Fibroblast of skin of left quadriceps (primary cell): ENCODE results near the gene SIRT2.
A peak's percentile ranks its signal among the peaks of the same experiment; 100 is the strongest.
"Not testable (repeated sequence)": the region's sequence is repeated elsewhere in the genome, so short reads cannot be mapped to it uniquely, and the experiment has no call there.

ENCODE experiments used
- DNase-seq, 2 experiments: peaks; one replicate each; pipeline ENCODE4 v3.0.0-alpha.2; 2013; ENCODE audit warnings: low read depth in 2 of 2

SIRT2 gene

DNA sequence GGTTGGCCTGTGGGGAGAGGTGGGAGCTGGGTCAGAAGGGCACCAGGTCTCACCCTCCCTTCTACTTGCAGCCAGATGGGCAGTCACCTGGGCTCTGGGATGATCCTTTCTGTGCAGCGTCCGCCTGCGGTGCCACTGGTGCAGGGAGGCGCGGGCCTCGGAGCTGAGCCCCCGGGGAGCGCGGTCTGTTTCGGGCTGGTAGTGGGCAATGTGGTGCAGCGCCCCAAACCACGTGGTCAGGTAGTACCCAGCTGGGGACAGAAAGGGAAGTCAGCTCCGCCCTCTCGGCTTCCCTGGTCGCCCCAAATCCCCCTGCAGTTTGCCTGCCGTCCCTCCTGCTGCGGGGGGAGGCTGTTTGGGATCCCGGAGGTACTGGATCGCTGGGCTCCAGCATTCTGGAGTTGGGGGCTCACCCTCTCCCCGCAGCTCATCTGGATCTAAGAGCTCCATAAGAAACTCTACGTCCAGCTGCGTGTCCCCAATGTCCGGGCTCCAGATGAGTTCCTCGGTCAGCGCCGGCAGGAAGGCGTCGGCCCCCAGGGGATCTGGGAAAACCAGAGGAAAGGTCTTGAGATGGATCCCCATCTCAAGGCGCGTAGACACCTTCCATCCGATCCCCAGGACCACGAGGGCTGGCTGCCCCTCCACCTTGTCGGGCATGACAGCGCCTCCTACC lies 30.1 kb downstream of the SIRT2 start:
- DNase-seq, result no peak

GRCh38 chr19:38868551-38868950 lies 30.9 kb downstream of the SIRT2 start:
- DNase-seq, result no peak

DNA sequence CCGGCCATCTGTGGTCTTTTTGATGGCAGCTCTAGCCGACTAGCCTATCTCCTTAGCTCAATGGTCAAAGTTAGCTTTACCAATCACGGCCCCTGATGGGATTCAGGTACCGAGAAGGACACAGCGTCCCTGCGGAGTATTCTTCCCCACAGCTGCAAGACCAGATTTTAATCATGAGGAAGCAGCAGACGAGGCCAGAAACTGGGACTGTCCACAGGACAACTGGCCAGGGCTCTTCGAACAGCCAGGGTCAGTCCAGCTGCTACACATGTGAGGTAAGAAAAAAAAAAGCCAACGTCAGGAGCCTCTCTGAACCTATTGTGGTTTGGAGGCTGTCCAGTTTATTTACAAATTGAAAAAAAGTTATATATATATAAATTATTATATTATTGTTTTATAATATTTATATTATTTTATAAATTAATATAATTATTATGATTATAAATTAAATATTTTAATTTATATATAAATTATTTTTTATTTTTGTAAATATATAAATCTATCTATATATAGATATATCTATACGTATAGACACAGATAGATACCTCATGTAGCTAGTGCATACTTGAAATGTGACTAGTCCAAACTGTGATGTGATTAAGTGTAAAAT lies 32.1 kb downstream of the SIRT2 start:
- DNase-seq, result no peak

- no peak for DNase-seq
Measured at GRCh38 chr19:38862321-38863059, 36.9 kb downstream of the SIRT2 start.

DNA sequence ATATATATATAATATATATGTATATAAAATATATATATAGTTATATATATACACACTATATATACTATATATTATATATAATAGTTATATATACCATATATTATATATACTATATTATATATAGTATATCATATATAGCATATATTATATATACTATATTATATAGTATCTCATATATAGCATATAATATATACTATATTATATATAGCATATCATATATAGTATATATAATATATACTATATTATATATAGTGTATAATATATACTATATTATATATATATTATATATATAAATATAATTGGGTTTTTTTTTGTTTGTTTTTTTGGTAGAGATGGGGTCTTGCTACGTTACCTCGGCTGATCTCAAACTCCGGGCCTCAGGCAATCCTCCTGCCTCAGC lies 38.0 kb downstream of the SIRT2 start:
- DNase-seq, result no peak

DNA sequence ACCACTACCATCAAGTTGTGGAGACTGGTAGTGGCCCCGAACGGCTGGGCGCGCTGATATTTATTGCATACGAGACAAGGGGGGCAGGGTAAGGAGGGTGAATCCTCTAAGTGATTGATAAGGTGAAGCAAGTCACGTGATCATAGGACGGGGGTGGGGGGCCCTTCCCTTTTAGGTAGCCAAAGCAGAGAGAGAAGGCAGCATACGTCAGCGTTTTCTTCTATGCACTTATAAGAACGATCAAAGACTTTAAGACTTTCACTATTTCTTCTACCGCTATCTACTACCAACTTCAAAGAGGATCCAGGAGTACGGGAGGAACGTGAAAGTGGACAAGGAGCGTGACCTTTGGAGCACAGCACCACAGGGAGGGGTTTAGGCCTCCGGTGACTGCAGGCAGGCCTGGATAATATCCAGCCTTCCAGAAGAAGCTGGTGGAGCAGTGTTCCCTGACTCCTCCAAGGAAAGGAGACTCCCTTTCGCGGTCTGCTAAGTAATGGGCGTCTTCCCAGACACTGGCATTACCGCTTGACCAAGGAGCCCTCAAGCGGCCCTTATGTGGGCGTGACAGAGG lies 39.7 kb downstream of the SIRT2 start:
- DNase-seq, result not testable (repeated sequence)

DNA sequence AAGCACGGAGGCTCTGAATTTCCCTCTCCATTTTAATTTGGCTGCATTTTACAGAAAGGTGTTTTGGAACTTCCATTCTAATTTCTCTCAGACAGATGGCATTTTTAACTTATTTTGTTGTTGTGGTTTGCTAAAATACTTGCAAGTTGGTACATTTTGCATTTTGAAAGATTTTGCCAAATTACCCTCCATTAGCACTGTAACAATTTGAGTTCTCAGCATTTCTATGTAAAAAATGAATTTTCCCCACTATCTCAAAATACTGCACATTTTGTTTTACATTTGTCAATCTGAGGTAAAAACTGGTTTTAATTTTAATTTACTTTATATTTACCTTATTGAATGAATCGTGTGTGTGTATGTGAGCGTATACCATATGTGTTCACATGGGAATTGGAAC lies 42.6 kb downstream of the SIRT2 start:
- no peak for DNase-seq

DNA sequence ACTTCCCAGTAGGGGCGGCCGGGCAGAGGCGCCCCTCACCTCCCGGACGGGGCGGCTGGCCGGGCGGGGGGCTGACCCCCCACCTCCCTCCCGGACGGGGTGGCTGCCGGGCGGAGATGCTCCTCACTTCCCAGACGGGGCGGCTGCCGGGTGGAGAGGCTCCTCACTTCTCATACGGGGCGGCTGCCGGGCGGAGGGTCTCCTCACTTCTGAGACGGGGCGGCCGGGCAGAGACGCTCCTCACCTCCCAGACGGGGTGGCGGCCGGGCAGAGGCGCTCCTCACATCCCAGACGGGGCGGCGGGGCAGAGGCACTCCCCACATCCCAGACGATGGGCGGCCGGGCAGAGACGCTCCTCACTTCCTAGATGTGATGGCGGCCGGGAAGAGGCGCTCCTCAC lies 43.7 kb downstream of the SIRT2 start:
- not testable (repeated sequence) for DNase-seq

DNA sequence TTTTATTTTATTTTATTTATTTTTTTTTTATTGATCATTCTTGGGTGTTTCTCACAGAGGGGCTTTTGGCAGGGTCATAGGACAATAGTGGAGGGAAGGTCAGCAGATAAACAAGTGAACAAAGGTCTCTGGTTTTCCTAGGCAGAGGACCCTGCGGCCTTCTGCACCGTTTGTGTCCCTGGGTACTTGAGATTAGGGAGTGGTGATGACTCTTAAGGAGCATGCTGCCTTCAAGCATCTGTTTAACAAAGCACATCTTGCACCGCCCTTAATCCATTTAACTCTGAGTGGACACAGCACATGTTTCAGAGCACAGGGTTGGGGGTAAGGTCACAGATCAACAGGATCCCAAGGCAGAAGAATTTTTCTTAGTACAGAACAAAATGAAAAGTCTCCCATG lies 44.5 kb downstream of the SIRT2 start:
- DNase-seq, result not testable (repeated sequence)

GRCh38 chr19:38853214-38853613 lies 46.2 kb downstream of the SIRT2 start:
- no peak for DNase-seq

DNA sequence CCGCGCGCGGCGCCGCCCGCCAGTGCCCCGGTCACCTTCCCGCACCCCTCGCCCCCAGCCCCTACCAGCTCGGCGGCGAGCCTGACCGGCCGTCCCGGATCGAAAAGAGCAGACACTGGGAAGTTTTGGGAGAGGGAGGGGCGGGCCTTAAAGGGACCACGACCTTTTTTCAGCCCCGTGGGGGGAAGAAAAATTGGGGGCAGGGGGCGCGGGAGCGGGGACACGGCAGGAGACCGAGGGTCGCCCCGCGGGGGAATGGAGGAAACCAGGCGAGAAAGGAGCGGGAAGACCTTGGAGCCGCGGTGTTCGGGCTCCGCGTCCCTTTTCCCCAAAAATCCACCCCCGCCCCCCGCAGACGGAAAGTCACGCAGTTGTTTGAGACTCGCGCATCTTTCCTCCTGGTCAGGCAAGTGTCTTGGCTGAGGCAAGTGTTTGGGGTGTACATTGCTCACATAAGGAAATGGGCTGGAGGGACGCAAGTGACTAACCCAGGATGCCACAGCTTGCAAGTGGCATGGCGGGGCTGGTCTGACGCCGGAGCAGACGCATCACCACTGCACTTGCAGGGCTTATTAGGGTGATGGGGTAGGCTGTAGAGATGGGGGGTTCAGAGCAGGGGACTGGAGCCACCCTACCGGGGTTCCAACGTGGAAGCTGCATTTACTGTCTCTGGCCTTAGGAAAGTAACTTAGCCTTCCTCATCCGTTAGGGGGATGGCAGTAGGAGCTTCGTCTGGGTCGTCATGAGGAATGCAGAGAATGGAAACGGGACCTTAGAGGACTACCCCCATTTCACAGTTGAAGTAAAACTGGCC lies 47.0 kb downstream of the SIRT2 start:
- no peak for DNase-seq

- peak; percentile 82 to 84 for DNase-seq
Measured at GRCh38 chr19:38851622-38852230, 47.7 kb downstream of the SIRT2 start.

DNA sequence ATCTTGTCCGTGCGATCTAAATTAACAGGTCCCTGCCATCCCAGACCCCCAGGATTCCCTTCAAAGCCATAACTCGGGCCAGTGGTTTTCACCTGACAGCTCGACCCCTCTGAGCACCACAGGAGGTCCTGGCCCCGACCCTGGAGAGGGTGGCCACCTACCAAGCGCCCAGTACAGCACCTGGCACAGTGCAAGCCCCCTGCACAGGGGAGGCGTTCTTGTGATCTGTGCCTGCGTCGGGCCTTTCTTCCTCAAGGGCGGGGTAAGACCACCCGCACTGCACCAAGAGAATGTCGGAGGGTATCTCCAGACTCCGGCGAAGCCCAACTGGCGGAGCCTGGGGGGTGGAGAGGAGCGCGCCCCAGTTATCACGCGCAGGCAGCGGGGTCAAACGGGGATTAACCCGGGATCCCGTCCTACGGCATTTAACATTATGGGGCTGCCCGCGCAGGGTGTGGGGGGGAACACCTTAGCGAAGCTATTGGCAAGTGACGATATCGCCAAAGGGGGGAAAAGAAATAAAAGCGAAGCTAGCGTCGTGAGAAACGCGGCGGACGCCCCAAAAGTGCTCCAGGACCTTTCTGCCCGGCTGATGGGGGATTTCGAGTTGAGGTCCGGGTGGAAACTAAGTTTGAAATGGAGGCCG lies 48.3 kb downstream of the SIRT2 start:
- no peak for DNase-seq

DNA sequence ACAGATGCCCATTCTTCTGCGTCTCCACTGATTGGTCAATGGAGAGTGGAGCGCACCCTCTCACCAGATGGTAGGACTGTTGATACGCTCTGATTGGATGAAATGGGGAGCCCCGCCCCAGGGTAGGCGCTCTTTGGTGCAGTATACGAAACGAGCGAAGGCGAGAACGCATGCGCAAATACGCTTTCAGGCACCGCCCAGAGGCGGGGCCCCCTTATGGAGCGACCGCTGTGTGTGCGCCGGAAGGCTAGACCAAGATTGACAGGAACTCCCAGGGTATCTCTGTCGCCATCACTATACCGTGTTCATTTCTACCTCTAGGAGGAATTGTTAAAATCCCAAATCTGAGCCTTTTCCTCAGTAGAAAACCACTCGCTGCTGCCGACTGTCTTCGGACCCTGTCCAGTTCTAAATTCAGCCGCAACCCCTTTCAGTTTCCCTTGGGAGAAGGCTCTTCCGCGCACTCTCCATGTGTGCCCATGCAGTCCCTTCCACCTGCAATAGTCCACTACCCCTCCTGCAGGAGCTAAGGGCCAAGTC lies 48.9 kb downstream of the SIRT2 start:
- peak in 1 of 2 experiments; percentile 100 for DNase-seq

GRCh38 chr19:38849860-38850435 lies 49.5 kb downstream of the SIRT2 start, which contains the start of gene HNRNPL:
Gene HNRNPL (minus strand): TSS chr19:38849986. CDS start chr19:38849966, 20 bp downstream.
- peak in 1 of 2 experiments; percentile 100 for DNase-seq

GRCh38 chr19:38849147-38849859 lies 50.1 kb downstream of the SIRT2 start:
- peak; percentile 88 to 90 for DNase-seq

DNA sequence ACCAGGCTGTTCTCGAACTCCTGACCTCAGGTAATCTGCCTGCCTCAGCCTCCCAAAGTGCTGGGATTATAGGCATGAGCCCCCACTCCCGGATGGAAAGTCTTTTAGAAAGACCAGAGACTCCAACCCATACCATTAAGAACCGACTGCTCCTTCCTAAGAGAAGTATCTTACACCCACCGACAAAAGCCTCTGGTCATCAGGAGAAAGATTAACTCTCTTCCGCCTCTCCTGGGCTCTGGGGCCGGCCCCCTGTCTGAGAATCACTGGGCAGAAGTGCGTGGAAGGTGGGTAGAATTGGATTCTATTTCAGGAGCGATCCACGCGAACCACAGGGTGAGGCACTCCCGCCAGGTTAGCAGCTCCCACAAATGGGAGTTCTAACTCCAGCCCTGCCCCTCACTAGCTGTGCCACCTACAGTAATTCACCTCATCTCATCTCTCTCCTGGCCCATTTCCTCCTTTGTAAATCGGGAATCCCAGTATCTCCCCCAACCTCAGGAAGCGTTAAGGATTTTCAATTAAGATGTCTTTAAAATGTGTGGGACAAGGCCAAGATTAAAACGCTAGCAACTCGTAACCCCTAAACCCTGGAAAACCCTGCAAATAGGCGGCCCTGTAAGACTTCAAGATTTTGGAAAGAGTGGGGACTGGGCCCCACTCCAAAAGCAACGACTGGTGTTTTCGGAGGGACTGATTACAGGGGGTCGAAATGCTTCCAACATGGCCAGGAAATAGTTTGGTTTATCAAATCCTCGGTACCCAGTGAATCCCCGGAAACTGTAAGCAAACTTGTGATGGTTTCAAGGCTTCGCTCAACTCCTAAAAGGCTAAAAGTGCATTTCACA lies 50.9 kb downstream of the SIRT2 start:
- no peak for DNase-seq

DNA sequence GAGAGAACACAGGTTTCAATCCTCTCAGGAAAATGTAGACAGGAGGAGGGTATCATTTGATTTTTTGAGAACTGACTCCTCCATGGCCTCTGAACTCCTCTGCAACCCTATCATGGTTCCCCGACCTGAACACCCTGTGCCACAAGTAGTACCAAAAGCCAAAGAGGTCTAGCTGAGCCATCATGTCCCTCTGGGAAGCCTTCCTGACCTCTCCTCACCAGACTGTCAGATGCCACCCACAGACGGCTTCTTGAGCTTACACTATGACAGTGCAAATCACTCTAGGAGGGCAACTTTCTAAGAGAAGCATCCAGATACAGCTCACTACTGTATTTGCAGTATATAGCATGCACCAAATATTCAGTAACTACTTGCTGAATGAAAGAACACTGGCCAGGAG lies 53.3 kb downstream of the SIRT2 start:
- DNase-seq, result no peak
